Peyer's patch (tissue), 4 donors: Measurements from ENCODE around the gene CD300E. TPM values are rescaled to one million over a fixed set of nuclear protein-coding genes. Genes with fewer than 3 reads are reported as not detected.

Experiments
- DNase-seq, 3 donors: peaks; one replicate each; pipeline ENCODE4 v3.0.0-alpha.2; 2017 to 2019
- H3K27ac ChIP-seq, 4 donors: fragments of 200-600 bp; sonication (generic); one replicate each; pipeline ENCODE4 v1.5.1; 2016 to 2019
- H3K27me3 ChIP-seq, 2 donors: fragments of 200-600 bp; sonication (generic); one replicate each; pipeline ENCODE4 v1.5.1; 2019
- H3K36me3 ChIP-seq, 3 donors: fragments of 200-600 bp; sonication (generic); one replicate each; pipeline ENCODE4 v1.5.1; 2016 to 2019
- H3K4me1 ChIP-seq, 4 donors: fragments of 200-600 bp; sonication (generic); one replicate each; pipeline ENCODE4 v1.5.1; 2016 to 2019
- H3K4me3 ChIP-seq, 4 donors: fragments of 200-600 bp; sonication (generic); 1 replicate in 3 of 4; 2 replicates in 1 of 4; pipeline ENCODE4 v1.5.1; 2016 to 2019; ENCODE audit warnings: mild to moderate bottlenecking in 1 of 4
- H3K9me3 ChIP-seq, 4 donors: fragments of 200-600 bp; sonication (generic); one replicate each; pipeline ENCODE4 v1.5.1; 2016 to 2019; ENCODE audit warnings: mild to moderate bottlenecking in 1 of 4
- POLR2A ChIP-seq, 2 donors: fragments of 450-650 bp; IDR thresholded peaks; one replicate each; pipeline ENCODE4 v1.5.1; 2017; ENCODE audit warnings: antibody characterized with exemption in 2 of 2, mild to moderate bottlenecking in 2 of 2, moderate library complexity in 2 of 2
- total RNA-seq, 4 donors: library from RNA; depleted of rRNA; stranded (reverse); fragments of >200 nt; gene quantifications; one replicate each; pipeline ENCODE4 v1.1.0, GENCODE V29; 2016
- TF ChIP-seq, protein P1 (sequence below), 6 experiments: fragments of 450-650 bp in 4 of 6; fragments of 200-600 bp in 2 of 6; sonication (generic) in 1 of 6; IDR thresholded peaks; one replicate each; pipeline ENCODE4 v1.5.1; 2017 to 2019; ENCODE audit warnings: antibody characterized with exemption in 6 of 6, mild to moderate bottlenecking in 3 of 6, moderate library complexity in 1 of 6

The CD300E gene
- total RNA-seq, 4 donors from 2014 or later, result not detected

DNA sequence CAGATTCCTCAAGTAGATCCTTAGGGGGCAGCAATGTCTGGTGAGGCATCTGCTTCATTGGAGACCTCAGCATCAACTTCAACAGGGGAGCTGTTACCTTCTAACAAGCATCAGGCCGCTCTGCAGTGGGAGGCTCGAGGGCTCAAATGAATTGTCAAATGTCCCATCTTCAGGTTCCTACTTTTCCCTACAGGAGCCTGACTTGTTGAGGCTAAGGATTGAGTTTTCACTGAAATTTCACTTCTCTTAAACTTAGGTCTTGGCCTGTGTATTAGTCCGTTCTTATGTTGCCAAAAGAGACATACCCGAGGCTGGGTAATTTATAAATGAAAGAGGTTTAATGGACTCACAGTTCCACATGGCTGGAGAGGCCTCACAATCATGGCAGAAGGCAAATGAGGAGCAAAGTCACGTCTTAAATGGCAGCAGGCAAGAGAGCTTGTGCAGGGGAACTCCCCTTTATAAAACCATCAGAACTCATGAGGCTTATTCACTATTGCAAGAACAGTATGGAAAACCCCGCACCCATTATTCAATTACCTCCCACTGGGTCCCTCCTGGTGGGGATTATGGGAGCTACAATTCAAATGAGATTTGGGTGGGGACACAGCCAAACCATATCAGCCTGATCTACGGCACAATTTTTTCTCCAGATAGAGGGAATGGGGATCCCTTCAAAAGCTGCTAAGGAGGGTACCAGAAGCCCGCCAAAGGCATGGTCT, 26.3 kb downstream of the CD300E start:
- no peak overlapping the region for H3K27ac ChIP-seq
- TF ChIP-seq POLR2A (IDR thresholded peaks at IDR 0.05), result no peak
- TF ChIP-seq, protein P1, sequence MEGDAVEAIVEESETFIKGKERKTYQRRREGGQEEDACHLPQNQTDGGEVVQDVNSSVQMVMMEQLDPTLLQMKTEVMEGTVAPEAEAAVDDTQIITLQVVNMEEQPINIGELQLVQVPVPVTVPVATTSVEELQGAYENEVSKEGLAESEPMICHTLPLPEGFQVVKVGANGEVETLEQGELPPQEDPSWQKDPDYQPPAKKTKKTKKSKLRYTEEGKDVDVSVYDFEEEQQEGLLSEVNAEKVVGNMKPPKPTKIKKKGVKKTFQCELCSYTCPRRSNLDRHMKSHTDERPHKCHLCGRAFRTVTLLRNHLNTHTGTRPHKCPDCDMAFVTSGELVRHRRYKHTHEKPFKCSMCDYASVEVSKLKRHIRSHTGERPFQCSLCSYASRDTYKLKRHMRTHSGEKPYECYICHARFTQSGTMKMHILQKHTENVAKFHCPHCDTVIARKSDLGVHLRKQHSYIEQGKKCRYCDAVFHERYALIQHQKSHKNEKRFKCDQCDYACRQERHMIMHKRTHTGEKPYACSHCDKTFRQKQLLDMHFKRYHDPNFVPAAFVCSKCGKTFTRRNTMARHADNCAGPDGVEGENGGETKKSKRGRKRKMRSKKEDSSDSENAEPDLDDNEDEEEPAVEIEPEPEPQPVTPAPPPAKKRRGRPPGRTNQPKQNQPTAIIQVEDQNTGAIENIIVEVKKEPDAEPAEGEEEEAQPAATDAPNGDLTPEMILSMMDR (IDR thresholded peaks at IDR 0.05), result no peak
- no peak overlapping the region for H3K4me3 ChIP-seq
- no peaks in the 10 kb centered on the region for H3K27me3 ChIP-seq
- H3K36me3 ChIP-seq, result no peaks in the 10 kb centered on the region
- H3K4me1 ChIP-seq, result no peaks in the 10 kb centered on the region
- H3K9me3 ChIP-seq, result no peaks in the 10 kb centered on the region
- DNase-seq, result peak in 1 of 3 donors; percentile 3

DNA sequence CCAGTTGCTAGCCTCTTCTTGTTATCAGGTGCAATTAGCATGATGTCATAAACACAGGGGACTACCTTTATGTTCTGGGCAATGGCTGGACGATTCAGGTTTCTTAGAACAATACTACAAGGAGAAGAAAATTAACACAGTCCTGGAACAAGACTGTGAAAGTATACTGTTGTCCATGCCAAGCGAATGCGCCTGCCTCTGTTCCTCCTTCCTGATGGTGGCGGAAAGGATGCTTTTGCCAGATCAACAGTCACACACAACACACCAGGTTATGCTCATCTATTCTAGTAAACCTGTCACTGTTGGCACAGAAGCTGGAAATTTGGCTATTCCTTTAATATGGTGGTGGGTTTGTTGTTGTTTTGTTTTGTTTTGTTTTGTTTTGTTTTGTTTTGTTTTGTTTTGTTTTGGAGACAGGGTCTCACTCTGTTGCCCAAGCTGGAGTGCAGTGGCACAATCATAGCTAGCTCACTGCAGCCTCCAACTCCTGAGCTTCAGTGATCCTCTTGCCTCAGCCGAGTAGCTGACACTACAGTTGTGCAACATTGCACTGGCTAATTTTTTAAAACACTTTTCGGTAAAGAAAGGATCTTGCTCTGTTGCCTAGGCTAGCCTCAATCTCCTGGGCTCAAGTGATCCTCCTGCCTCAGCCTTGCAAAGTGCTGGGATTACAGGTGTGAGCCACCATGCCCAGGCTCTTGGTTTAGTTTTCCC, 28.3 kb downstream of the CD300E start:
- Histone ChIP-seq H3K36me3 (no peaks in the 10 kb centered on the region), H3K27me3 (no peaks in the 10 kb centered on the region), H3K27ac (no peak overlapping the region), H3K4me3 (no peak overlapping the region), H3K4me1 (no peaks in the 10 kb centered on the region), H3K9me3 (no peaks in the 10 kb centered on the region)
- DNase-seq, result no peak
- TF ChIP-seq, protein P1 (IDR thresholded peaks at IDR 0.05), result no peak
- no peak for TF ChIP-seq POLR2A (IDR thresholded peaks at IDR 0.05)

DNA sequence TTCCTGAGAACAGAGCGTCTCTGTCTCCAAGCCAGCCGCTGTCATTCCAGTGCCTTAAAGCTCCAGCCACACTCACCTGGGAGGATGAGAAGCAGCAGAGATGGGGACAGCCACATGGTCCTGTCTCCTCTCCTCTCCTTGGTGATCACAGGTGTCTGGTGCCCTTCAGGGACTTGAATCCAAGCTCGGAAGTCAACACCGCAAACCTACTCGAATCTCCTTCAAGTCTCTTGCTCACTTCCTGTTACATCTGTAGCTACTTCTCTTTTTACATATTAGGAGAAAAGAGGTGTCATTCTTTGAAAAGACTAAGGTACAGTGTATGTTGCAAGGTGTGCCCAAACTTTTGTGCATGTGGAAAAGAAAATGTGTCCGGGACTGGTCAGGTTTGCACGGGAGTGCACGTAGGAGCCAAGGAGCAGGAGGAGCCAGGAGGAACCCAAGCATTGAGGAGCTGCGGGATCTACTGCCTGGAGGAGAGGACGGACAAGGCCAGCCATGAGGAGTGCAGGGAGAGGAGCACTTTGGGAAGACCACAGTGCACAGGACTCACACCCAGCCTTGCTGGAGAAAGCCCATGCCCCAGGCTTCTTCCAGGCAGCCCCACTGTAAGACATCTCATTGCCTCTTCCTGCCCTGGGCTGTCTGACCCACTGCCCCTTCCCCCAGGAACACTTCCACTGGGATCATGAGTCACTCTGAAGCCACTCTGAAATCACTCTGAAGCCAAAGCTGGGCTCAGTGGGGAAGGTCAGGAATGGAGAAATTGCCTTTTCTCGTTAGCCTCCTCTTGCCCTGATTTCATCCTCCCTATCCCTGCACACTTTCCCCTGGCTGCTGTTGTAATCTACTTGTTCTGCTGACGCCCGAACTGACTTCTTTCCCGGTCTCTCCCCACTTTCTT, 31.2 kb downstream of the CD300E start, which contains the start of gene CD300LD:
Gene CD300LD, minus strand, starts transcription at position 197 of the 904 bp plus-strand sequence. Its CDS starts 81 bp downstream, at position 116.
- no peak within 1 kb of the TSS for H3K27ac ChIP-seq
- H3K4me1 ChIP-seq, result no peaks in the 10 kb centered on the region
- H3K4me3 ChIP-seq, result no peak within 1 kb of the TSS
- H3K36me3 ChIP-seq, result no peaks in the 10 kb centered on the region
- DNase-seq, result peak in 1 of 3 donors; percentile 23
- no peak for TF ChIP-seq POLR2A (IDR thresholded peaks at IDR 0.05)
- no peaks in the 10 kb centered on the region for H3K27me3 ChIP-seq
- H3K9me3 ChIP-seq, result no peaks in the 10 kb centered on the region

DNA sequence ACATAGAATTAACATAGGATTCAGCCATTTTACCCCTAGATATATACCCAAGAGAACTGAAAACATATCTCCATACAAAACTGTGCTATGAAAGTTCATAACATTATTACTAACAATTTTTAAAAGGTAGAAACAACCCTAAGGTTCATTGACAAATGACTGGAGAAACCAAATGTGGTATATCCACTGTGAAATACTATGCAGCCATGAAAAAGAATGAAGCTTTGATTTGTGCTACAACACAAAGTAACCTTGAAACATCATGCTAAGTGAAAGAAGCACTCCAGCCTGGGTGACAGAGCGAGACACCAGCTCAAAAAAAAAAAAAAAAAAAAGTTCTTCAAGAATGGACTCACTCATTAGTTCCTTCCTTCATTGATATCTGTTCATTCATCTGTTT, 32.0 kb downstream of the CD300E start:
- no peak for DNase-seq
- no peak overlapping the region for H3K4me3 ChIP-seq
- no peak for TF ChIP-seq POLR2A (IDR thresholded peaks at IDR 0.05)
- TF ChIP-seq, protein P1 (IDR thresholded peaks at IDR 0.05), result no peak
- no peaks in the 10 kb centered on the region for H3K27me3 ChIP-seq
- H3K9me3 ChIP-seq, result no peaks in the 10 kb centered on the region
- H3K4me1 ChIP-seq, result no peaks in the 10 kb centered on the region
- H3K36me3 ChIP-seq, result no peaks in the 10 kb centered on the region
- H3K27ac ChIP-seq, result no peak overlapping the region

DNA sequence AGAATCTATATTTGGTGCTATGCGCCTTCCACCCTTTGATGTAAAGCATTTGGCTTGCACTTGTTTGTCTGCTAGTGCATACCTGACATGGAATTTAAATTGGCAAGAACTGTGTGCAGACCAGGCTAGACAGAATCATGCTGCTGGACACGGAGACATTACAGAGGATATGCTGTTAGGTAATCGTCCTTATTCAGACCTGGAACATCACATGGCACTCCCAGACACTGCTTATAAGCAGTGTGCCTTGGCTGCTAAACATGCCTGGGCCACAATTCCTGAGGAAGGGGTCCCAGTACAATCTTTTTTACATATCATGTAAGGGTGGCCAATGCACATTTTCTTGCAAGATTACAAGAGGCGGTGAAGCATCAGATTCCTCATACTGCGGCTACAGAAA, 37.8 kb downstream of the CD300E start:
- TF ChIP-seq, protein P1 (IDR thresholded peaks at IDR 0.05), result no peak
- no peak for TF ChIP-seq POLR2A (IDR thresholded peaks at IDR 0.05)
- Histone ChIP-seq H3K27me3 (no peaks in the 10 kb centered on the region), H3K9me3 (no peaks in the 10 kb centered on the region), H3K4me3 (no peak overlapping the region), H3K27ac (no peak overlapping the region), H3K4me1 (no peaks in the 10 kb centered on the region), H3K36me3 (no peaks in the 10 kb centered on the region)
- no peak for DNase-seq
